K562 (cell line): ENCODE data around the gene TCEANC. TPM values are rescaled to one million over a fixed set of nuclear protein-coding genes. Genes with fewer than 3 reads are reported as not detected.

ENCODE experiments used
- BRD4 ChIP-seq: fragments of 200-600 bp; sonication (generic); IDR thresholded peaks from 2 replicates; pipeline ENCODE4 v1.6.1; 2017; ENCODE audit warnings: inconsistent platforms
- CREB1 ChIP-seq, 2 experiments: sonication (generic) in 1 of 2; formaldehyde crosslinking in 1 of 2; IDR thresholded peaks; 2 replicates each; pipeline versions ENCODE4 v1.6.1 to v1.8.0; 2012 to 2022; ENCODE audit warnings: inconsistent platforms in 1 of 2, mild to moderate bottlenecking in 1 of 2, missing genetic modification reagents in 1 of 2, moderate library complexity in 1 of 2
- FOXJ3 ChIP-seq: sonication (generic); formaldehyde crosslinking; IDR thresholded peaks from 2 replicates; pipeline ENCODE4 v1.4.0; 2020; ENCODE audit warnings: mild to moderate bottlenecking, missing genetic modification reagents
- HOXB6 ChIP-seq: fragments of 250-450 bp; sonication (Bioruptor Pico); IDR thresholded peaks from 2 replicates; pipeline ENCODE4 v1.5.1; 2022; ENCODE audit warnings: mild to moderate bottlenecking, borderline replicate concordance
- MEF2D ChIP-seq: conservative IDR thresholded peaks from 2 replicates; pipeline ENCODE4 v1.6.1; 2016; ENCODE audit warnings: low read depth, missing genetic modification characterization, missing compliant biosample characterization
- NBN ChIP-seq: fragments of 450-650 bp; IDR thresholded peaks from 2 replicates; pipeline ENCODE4 v1.6.1; 2016; ENCODE audit warnings: low read depth, mild to moderate bottlenecking
- U2AF1 ChIP-seq: fragments of 200-400 bp; formaldehyde crosslinking; optimal IDR thresholded peaks from 2 replicates; pipeline ENCODE3; 2017; ENCODE audit warnings: mild to moderate bottlenecking, low read depth, low read length, moderate library complexity
- ZNF444 ChIP-seq: fragments of 250-450 bp; sonication (Bioruptor Pico); IDR thresholded peaks from 2 replicates; pipeline ENCODE4 v1.4.0; 2020; ENCODE audit warnings: mild to moderate bottlenecking, moderate library complexity
- ZNF445 ChIP-seq: fragments of 250-450 bp; sonication (Bioruptor Pico); IDR thresholded peaks from 2 replicates; pipeline ENCODE4 v1.4.0; 2020; ENCODE audit warnings: low read depth, mild to moderate bottlenecking, moderate library complexity
- ZNF57 ChIP-seq: fragments of 450-650 bp; formaldehyde crosslinking; IDR thresholded peaks from 2 replicates; pipeline ENCODE4 v1.4.0; 2020; ENCODE audit warnings: mild to moderate bottlenecking, moderate library complexity
- ZNF830 ChIP-seq: fragments of 250-450 bp; sonication (Bioruptor Pico); IDR thresholded peaks from 2 replicates; pipeline ENCODE4 v1.5.0; 2021; ENCODE audit warnings: mild to moderate bottlenecking
- polyA plus RNA-seq, 8 experiments: library from polyadenylated mRNA; depleted of rRNA in 4 of 8; stranded (reverse) in 5 of 8; unstranded in 3 of 8; fragments of >200 nt; fragmentation: Nextera tagmentation in 2 of 8; fragmentation: Illumina TruSeq in 1 of 8; extraction: Ambion mirVana in 2 of 8; extraction: Trizol in 1 of 8; gene quantifications; 2 replicates each; pipeline versions ENCODE4 v1.2.1 to v1.2.3, GENCODE V29; 2011 to 2014; ENCODE audit warnings: inconsistent platforms in 1 of 8, missing spikeins in 1 of 8
- total RNA-seq, 7 experiments: library from RNA; depleted of rRNA in 6 of 7; stranded (reverse); fragments of >200 nt in 6 of 7; fragmentation: Illumina TruSeq in 2 of 7; extraction: Trizol in 2 of 7; gene quantifications; 2 replicates each; pipeline versions ENCODE4 v1.2.1 to v1.2.3, GENCODE V29; 2011 to 2021; ENCODE audit warnings: low replicate concordance in 1 of 7
- TF ChIP-seq, protein P1 (sequence below): sonication (generic); formaldehyde crosslinking; IDR thresholded peaks from 2 replicates; pipeline ENCODE4 v1.8.1; 2022; ENCODE audit warnings: missing genetic modification reagents
- TF ChIP-seq, protein P2 (sequence below): sonication (generic); formaldehyde crosslinking; IDR thresholded peaks from 2 replicates; pipeline ENCODE4 v1.8.1; 2023; ENCODE audit warnings: missing genetic modification reagents, mild to moderate bottlenecking, borderline replicate concordance

Gene TCEANC
- total and polyA plus RNA-seq, 9 of the 15 experiments (the other 6 are each of a cell fraction or from before 2014, with no cell fraction given) = 1.2 to 2.8 (median 2.0) TPM

DNA sequence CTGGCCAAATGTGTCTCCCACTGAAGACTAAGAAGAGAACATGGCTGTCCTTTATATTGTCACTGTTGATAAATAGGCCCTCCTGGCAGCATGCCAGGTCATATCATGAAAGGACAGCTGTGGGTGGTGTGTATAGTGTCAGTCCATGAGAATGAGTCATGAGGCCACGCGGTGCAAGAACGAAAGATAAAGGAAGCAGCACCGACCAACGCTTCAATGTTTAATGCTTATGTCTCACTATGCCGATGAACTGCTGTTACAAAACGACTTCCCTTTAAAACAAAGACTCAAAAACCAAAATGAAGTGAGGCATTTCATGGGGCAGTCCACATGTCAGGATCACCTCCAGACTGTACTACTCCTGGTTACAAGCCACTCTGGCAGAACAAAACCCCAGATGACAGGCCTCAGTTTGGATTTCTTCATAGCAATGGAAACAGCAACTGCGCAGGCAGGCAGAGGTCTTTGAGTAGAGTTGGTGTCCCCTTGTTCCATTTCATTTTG lies 5.2 kb upstream of the TCEANC start (continued):
- TF ChIP-seq ZNF444 (CRISPR knock-in tag) (no peak), ZNF445 (no peak), HOXB6 (CRISPR knock-in tag) (no peak), BRD4 (peak; percentile 57; the same call in 1 of the 2 replicates), U2AF1 (no peak), FOXJ3 (CRISPR knock-in tag) (no peak), MEF2D (tag) (peak; percentile 82), ZNF57 (CRISPR knock-in tag) (no peak), ZNF830 (CRISPR knock-in tag) (no peak), NBN (peak; percentile 88), CREB1 (IDR thresholded peaks at IDR 0.05) (peak; percentile 77), CREB1 (CRISPR knock-in tag; IDR thresholded peaks at IDR 0.05) (peak; percentile 66; the same call in 1 of the 2 replicates)
- TF ChIP-seq, protein P1, sequence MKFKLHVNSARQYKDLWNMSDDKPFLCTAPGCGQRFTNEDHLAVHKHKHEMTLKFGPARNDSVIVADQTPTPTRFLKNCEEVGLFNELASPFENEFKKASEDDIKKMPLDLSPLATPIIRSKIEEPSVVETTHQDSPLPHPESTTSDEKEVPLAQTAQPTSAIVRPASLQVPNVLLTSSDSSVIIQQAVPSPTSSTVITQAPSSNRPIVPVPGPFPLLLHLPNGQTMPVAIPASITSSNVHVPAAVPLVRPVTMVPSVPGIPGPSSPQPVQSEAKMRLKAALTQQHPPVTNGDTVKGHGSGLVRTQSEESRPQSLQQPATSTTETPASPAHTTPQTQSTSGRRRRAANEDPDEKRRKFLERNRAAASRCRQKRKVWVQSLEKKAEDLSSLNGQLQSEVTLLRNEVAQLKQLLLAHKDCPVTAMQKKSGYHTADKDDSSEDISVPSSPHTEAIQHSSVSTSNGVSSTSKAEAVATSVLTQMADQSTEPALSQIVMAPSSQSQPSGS (CRISPR knock-in tag) = no peak
- TF ChIP-seq, protein P2, sequence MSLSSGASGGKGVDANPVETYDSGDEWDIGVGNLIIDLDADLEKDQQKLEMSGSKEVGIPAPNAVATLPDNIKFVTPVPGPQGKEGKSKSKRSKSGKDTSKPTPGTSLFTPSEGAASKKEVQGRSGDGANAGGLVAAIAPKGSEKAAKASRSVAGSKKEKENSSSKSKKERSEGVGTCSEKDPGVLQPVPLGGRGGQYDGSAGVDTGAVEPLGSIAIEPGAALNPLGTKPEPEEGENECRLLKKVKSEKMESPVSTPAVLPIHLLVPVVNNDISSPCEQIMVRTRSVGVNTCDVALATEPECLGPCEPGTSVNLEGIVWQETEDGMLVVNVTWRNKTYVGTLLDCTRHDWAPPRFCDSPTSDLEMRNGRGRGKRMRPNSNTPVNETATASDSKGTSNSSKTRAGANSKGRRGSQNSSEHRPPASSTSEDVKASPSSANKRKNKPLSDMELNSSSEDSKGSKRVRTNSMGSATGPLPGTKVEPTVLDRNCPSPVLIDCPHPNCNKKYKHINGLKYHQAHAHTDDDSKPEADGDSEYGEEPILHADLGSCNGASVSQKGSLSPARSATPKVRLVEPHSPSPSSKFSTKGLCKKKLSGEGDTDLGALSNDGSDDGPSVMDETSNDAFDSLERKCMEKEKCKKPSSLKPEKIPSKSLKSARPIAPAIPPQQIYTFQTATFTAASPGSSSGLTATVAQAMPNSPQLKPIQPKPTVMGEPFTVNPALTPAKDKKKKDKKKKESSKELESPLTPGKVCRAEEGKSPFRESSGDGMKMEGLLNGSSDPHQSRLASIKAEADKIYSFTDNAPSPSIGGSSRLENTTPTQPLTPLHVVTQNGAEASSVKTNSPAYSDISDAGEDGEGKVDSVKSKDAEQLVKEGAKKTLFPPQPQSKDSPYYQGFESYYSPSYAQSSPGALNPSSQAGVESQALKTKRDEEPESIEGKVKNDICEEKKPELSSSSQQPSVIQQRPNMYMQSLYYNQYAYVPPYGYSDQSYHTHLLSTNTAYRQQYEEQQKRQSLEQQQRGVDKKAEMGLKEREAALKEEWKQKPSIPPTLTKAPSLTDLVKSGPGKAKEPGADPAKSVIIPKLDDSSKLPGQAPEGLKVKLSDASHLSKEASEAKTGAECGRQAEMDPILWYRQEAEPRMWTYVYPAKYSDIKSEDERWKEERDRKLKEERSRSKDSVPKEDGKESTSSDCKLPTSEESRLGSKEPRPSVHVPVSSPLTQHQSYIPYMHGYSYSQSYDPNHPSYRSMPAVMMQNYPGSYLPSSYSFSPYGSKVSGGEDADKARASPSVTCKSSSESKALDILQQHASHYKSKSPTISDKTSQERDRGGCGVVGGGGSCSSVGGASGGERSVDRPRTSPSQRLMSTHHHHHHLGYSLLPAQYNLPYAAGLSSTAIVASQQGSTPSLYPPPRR (CRISPR knock-in tag) = no peak
